Inferior parietal cortex (tissue), 1 donor: Measurements from ENCODE around the gene CYP19A1.
A peak's percentile ranks its signal among the peaks of the same experiment; 100 is the strongest.
"Not testable (repeated sequence)": the region's sequence is repeated elsewhere in the genome, so short reads cannot be mapped to it uniquely, and the experiment has no call there.

Source experiments
- DNase-seq: peaks from one replicate; pipeline ENCODE4 v3.0.0-alpha.2; 2016; ENCODE audit errors: extremely low spot score

The CYP19A1 gene

GRCh38 chr15:51298620-51299019 is 39.8 kb downstream of the CYP19A1 start:
- DNase-seq, result no peak

- no peak for DNase-seq
These were observed 47.7 kb downstream of the CYP19A1 start for GRCh38 chr15:51290720-51291119.

DNA sequence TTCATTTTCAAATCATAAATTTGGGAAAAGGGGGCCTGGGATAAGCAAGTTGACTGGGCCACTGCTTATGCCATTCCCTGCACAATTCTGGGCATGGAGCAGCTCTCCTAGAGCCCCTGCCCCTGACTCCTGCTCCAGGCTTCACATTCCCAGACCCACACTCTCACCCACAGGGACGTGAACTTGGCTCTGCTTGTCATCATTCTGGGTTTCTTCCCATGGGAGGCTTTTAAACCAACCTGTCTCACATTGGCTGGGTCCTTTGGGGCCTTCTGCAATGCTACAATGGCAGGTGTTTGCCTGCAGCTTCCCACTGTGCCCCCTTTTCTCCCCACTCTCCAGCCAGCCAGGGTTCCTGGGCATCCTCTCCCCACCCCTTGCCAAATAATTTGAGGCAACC is 49.1 kb downstream of the CYP19A1 start:
- no peak for DNase-seq

DNA sequence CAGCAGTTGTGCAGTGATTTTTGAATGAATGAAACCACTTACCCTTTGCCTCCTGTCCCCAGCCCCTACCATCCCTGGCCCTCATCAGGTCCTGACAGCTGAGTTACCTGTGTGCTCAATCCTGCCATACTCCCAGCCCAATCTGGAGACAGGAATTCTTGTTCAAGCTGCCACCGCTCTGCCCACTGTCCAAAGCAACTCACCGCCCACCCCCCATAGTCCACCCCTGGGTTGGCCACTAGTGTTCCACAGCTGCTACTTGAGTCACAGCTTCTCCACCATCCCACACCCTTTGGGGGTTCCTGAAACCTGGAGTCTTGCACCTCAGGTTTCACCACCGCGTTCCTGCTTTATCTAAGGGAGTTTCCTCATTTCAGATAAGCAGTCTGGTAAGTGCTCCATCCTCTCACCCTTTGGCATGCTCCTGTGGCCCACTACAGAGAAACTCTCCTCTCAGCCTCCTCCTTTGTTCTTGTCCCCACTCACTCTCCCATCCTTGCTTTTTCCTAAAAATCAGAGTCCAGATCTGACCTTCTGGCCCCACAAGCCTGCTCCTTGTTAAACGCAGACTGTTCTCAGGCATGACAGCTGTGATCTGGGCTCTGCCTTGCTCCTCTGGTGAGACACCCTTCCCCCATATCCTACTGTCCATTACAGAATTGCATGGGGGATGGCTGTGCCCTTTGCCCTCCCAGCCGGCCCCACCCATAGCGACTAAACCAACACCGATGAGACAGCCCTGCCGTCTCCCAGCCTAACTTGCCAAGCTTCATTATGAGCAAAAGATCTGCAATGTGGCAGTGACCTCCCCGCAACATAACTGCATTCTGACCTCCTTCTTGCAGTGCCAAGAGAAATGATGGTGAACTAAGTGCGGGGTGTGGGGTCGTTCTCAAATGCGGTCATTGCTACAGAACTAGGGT is 50.0 kb downstream of the CYP19A1 start:
- no peak for DNase-seq

DNA sequence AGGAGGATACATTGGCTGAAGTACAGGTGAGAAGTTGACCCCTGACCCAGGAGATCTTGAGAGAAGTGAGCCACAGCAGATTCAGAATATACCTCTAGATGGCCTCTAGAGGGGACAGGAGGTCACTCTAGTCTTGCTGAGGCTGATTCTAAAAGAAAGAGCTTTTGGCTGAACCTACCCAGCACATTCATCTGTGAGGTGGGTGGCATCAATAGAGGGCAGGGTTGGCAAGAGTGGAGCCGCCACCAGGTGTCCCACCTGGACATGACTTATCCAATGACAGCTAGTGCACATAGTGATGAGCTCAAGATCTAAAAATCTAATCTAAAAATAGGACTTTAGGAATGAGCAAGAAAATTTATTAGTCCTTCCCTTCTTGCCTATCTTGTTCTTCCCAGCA is 51.6 kb downstream of the CYP19A1 start:
- no peak for DNase-seq

DNA sequence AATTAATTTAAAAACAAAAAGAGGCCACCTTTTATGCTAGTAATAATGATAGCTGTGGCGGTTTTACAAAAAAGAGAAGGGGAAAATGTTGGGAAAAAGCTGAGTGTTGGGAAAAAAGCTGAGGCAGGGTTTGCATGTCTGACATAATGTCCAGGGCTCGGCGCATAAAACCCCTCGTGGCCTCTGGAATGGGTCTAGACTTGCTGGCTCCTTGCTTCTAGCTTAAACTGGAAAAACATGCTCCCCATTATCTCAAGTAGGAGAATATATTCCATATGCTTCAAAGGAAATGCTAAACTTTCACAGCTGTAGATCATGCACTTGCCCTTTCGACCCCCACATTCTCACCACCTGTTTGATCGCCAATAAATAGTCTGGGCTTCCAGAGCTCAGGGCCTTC is 53.0 kb downstream of the CYP19A1 start:
- no peak for DNase-seq

DNA sequence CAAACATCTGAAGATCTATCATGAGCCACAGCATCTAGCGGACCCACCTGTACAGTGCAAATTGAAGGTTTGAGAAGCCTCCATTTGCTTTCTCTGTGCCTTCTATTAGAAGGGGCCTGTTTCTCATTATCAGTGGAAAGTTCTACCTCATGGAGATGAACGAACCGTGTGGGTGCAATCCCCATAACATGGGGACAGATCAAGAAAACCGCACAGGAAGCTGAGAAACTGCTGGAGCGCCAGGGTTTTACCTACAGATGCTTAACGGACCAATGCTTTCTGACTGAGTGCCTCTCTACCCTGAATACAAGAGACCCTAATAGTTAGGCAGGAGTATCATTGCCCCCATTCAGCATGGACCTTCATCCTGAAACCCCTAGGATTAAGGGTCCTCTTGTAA is 53.5 kb downstream of the CYP19A1 start:
- no peak for DNase-seq

DNA sequence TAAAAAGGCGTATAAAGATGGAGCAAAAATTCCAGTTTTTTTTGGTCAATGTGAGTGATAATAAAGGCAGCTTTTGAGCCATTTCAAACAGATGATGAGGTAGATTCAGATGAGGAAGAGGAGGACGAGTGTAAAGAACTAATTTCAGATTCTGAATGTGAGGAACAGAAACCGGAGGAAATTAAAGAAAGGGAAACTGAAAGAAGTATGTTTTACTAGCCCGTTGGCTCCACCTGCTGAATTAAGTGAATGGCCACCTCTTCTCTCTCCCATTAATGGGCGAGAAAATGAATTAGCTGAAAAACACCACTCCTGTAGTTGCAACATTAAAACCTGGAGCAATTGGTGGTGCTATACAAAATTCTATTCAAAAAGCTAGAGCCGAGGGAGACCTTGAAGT is 55.4 kb downstream of the CYP19A1 start:
- no peak for DNase-seq

GRCh38 chr15:51282241-51282640 is 56.2 kb downstream of the CYP19A1 start:
- not testable (repeated sequence) for DNase-seq

- DNase-seq, result peak; percentile 81
These were observed 56.9 kb downstream of the CYP19A1 start for GRCh38 chr15:51281368-51281967.

DNA sequence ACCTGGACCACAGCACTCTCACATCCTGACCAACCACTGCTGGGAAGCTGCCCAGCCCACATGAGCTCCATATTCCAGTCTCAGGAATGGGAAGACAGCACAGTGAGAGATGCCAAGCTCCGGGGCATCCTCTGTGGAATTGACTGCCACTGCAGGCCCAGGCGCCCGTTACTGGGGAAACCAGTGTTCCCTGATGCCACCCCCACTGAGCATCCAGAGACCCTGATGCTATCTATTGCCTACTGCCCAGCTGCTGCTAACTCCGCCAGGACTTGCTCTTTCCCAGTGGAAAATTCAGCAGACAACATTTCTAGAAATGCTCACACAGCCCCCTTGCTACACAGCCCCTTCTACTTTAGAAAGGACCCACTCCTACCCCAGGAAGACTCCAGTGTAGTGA is 57.6 kb downstream of the CYP19A1 start:
- DNase-seq, result no peak

DNA sequence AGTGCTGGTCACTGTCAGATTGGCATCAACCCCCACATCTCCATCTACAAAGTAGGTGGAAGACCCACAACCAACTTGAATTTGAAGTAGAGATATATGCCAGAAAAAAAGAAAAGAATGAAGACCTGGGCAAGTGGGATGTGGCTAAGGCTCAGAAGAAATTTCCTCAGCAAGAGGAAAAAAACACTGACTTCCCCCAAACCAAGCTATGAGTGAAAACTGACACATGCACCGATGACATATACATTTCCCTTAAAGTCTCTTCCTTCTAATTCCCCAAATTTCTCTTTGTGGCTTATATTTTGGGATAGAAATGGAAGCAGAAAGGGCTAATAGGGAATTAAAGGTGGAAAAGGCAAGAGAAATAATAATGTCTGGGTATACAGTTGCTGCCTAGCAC is 59.0 kb downstream of the CYP19A1 start:
- DNase-seq, result no peak

DNA sequence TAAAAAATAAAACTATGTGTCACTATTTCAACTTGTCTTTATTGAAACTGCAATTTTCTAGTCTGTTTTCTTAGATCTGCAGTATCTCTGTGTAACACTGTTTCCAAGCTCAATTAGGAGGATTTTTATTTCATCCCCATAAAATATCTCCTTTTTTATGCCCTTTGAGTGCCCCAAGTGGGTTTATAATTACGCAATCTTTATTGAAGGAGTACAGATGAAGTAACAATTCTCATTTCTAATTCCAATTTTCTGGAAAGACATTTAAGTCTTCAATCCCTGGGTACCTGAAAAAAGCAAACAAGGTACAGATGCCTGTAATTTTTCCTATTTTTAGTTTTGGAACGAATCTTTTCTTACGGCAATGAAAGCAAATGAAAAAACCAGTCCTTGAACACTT is 61.3 kb downstream of the CYP19A1 start:
- DNase-seq, result no peak

- no peak for DNase-seq
These were observed 63.4 kb downstream of the CYP19A1 start for GRCh38 chr15:51274956-51275355.

- DNase-seq, result no peak
These were observed 67.7 kb downstream of the CYP19A1 start for GRCh38 chr15:51270706-51271105.

DNA sequence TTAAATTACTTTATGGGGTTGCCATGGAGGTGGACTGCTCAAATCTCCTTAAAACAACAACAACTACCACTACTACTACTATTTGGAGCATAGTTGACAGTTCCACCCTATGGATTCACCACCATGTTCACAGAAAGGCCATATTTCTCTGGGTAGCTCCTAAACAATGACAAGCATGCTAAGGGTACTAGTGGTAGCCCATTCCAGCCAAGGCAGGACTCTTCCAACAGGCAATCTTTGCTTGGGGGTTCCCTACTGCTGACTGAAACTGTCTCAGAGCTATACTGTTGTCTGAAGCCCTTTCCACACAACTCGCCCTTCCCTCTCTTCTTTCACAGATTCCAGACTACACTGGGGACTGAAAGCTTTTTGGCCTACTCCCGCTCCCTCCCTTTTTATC is 68.9 kb downstream of the CYP19A1 start:
- no peak for DNase-seq

DNA sequence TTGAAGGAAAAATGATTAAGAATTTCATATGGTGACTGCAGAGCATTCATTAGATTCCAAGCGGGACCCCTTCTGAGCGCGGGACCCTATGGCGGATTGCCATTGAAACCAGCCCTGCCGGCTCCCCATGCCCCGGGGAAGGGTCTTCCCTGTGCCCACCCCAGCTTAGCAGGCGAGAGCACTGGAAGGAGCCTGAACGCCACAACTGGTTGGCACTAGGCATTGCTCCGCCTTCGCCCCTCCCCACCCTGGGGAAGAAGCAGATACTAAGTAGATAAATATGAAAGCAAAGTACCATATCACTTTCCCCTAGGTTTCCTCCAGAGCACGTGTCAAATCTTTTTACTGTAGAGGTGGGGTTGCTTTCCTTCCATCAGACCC is 70.7 kb downstream of the CYP19A1 start:
- DNase-seq, result peak; percentile 29

- peak; percentile 49 for DNase-seq
These were observed 71.2 kb downstream of the CYP19A1 start for GRCh38 chr15:51267051-51267702.

- DNase-seq, result no peak
These were observed 71.7 kb downstream of the CYP19A1 start for GRCh38 chr15:51266656-51267050.

- no peak for DNase-seq
These were observed 73.3 kb downstream of the CYP19A1 start for GRCh38 chr15:51265037-51265555.

DNA sequence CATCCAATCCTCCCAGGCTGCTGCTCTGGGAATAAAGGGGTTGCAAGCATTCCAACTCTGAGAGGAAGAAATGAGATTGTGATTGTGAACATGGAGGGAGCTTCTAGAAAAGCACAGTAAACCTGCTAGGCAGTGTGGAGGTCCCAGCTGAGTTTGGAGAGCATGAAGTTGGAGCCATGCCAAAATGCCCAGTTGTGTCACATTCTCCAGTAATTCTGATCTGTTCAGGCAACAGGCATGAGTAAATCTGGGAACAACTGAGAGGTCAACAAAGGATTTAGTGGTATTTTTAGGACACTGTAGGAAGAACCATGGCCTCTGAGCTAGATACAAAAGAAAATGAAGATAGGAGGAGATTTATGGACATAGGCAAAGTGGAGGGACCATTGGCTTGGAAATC is 74.7 kb downstream of the CYP19A1 start:
- no peak for DNase-seq

DNA sequence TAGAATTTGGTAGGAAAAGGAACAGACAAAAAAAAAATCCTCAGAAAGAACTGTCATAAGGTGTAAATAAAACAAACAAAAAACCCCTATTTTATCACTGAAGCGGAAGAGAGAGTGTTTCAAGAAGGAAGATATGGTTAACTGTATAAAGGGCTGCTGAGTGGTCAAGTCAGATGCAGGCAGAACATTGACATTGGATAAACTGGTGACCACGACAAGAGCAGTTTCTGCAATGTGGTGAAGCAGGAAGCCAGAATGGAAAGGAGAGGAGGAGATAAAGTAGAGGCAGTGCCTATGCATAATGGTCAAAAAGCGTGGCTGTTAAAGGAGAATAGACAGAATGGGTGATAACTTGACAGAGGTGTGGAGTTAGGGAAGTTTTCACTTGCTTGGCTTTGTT is 75.3 kb downstream of the CYP19A1 start:
- no peak for DNase-seq

DNA sequence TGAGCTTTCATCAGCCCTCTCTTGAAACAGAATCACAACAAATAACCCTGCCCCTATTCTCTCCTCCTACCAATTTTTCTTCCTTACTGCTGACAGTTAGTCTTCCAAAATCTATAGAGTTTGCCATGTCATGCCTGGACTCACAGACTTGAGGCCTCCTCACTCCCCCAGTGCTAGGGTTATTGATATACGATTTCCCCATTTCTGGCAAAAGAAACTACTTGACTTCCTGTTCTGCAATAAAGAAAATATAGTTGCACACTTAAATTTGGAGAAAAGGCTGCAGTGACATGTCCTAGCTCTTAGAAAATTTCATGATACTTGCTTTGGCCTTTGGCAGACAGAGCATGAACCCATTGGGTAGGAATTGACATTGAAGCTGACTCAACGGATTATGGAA is 75.9 kb downstream of the CYP19A1 start:
- no peak for DNase-seq
